ENCODE results near the gene LY6G6D.

LY6G6D gene

DNA sequence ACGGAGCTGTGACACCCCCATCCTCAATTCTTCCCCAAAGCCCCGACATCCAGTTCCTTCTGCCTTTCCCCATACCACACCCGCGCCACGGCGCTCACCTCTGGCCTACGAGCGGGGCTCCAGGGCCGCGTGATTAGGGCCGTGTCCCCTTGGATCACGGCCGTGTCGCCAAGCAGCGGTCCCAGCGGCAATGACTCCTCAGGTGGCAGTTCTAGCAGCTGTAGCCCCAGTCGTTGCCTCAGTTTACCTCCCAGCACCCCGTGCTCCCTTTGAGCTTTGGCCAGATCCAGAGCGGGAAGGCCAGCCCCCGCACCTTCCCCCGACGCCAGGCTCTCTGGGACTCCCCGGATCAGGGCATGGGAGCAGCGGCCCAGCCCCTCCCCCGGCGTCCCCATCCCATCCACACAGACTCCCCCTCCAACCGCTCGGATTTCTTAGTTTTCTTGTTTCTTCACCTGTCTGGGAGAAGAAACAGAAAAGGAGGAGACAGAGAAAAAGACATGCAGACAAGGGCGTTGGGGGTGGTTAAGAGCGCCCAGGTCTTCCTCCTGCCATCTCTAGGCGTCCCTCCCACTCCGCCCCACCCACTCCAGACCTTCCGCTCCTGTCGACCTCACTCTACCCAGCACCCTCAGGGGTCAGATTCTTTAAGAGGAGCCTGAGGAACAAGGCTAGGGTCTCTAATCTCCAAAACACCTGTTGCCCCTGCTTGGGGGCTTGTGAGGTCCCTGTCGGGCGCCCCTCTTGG is 13.8 kb downstream of the LY6G6D start, which contains the start of gene DDAH2:
TSS of gene DDAH2 (minus strand) at position 533 of the 748 bp plus-strand sequence. CDS start at position 395, 138 bp downstream.
- no peak for DNase-seq
- in situ Hi-C loops (cut with HindIII; ENCODE audit: low pct_ligation_motif_present, low pct_unique_long_range_greater_than_20kb, low sequenced_read_pairs) = no loop called here

DNA sequence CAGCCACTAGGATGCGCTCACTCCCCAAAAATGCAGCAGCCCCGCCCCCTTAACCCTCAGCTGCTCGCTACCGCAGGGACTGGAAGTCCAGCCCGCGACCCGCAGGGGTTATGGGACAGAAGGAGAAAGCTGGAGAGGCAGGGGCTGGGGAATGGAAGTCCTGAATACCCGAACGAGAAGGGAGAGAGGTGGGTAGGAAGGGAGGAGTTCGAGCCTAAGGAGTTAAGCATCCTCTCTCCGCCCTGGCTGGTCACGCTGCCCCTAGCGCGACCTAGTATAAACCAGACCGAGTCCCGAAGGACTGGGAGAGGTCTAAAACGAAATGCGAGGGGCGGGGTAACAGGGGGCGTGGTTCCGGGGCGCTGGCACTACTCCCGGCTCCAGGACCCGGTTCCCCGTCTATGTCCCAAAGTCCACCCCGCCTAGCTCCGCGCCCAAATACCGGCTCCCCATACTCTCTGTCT is 14.4 kb downstream of the LY6G6D start:
- DNase-seq = peak; percentile 85
- in situ Hi-C loops (cut with HindIII; ENCODE audit: low pct_ligation_motif_present, low pct_unique_long_range_greater_than_20kb, low sequenced_read_pairs) = no loop called here

DNA sequence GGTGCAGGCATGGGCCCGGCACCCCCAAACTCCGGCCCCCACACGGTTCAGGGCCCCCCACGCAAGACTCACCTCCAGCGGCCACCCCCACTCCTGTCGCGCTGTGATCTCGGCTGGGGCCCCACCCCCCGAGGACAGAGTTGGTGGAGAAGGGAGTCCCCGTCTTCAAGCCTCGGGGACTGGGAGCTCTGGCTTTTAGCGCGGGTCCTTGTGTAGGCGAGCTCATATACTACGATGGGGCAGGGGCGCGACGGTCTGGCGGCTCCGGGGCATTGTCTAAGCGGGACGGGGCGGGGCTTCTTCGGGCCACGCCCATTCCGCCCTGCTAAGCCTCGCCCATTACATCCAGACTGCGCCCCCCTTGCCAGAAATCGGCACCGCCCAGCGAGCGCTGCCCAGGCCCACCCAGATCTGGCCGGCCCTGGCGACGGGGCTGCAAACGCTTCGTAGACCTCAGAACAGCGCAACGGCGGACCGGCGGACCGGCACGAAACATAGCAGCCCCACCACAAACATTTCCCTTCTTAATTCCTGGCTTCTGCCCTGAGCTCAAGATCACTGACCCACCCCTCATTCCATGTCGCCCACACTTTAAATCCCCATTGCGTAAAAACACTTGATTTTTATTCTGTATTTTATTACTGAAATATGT is 15.0 kb downstream of the LY6G6D start:
- DNase-seq = peak; percentile 79
- in situ Hi-C loops (cut with HindIII; ENCODE audit: low pct_ligation_motif_present, low pct_unique_long_range_greater_than_20kb, low sequenced_read_pairs) = no loop called here

DNA sequence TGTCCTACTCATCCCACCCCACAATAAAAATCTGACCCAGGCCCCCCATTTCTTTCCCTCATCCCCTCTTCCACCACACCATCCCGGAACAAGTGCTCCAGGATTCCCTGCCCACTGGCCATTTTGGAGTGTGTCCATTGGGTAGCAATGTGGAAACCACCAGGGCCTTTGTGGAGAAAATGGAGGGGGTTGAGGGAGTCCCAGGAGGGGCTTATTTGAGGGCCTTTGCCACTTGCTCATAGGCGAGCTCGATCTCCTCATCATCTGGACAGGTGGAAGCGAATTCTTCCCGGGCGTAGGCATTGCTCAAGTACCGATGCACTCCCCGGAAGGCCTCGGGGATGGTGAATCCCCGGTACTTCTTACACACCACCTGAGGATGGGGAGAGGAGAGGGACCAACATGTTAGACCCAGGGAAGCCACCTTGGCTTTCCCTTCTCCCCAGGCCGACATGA is 15.5 kb downstream of the LY6G6D start:
- in situ Hi-C loops (cut with HindIII; ENCODE audit: low pct_ligation_motif_present, low pct_unique_long_range_greater_than_20kb, low sequenced_read_pairs) = no loop called here
- DNase-seq = no peak

DNA sequence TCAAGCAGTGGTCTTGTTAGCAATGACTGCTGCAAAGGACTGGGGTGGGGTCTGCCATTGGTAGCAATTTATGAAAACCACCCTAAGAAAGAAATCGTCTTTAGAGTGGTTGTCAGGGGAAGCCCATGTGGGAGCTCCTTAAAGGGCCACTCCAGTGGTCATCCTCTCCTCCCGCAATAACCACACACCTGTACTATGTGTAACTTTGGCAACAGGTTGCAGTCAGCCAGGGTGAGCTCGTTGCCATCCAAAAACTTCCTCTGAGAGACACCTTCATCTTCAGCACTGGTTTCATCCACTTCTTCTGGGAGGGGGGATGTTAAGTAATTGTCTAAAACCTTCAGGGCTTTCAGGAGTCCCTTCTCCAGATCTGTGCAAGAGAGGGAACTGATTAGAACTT is 16.9 kb downstream of the LY6G6D start:
- no peak for DNase-seq
- in situ Hi-C loops (cut with HindIII; ENCODE audit: low pct_ligation_motif_present, low pct_unique_long_range_greater_than_20kb, low sequenced_read_pairs) = no loop called here

DNA sequence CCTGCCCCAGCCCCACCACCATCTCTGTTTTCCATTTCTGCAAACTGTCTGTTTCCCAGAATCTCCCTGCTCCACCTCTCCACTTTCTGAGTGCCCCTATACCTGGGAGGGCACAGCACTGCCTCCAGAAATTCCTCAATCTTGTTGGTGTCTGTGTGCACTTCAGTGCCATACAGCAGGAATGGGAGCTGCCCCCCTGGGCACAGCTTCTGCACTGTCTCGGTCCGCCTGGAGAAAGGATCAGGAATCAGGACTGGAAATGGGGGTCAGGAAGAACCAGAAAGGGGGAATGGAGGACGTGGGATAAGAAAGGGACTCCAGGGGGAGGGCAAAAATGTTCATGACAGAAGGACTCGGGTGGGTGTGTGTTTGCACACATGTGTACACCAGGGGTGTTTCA is 18.6 kb downstream of the LY6G6D start:
- no peak for DNase-seq
- in situ Hi-C loops (cut with HindIII; ENCODE audit: low pct_ligation_motif_present, low pct_unique_long_range_greater_than_20kb, low sequenced_read_pairs) = no loop called here

DNA sequence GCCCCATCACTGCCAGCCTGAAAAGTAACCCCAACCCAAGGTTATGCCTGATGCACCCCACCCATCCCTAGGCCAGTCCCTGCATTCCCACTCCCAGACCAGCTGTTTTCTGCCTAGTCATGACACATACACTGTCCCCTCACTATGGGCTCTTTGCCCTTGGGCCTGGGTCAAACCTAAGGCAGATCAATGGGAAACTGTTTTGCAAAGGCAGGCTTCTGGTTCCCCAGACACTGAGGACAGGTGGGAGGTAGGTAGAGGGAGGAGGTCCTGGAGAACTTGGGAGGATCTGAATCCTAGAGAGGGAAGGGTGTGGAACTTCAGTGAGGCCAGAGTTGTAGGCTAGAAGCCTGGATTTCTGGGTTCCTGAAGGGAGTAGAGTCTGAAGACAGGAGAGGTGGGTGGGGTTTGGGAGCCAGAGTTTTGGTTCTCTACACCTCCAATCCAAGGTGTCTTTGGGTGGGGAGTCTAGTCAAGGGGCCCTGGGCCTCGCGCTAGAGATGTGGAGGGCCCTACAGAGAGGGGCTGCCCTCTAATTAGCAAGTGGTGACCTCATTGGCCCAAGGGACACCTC is 19.2 kb downstream of the LY6G6D start:
- in situ Hi-C loops (cut with HindIII; ENCODE audit: low pct_ligation_motif_present, low pct_unique_long_range_greater_than_20kb, low sequenced_read_pairs) = no loop called here
- no peak for DNase-seq

DNA sequence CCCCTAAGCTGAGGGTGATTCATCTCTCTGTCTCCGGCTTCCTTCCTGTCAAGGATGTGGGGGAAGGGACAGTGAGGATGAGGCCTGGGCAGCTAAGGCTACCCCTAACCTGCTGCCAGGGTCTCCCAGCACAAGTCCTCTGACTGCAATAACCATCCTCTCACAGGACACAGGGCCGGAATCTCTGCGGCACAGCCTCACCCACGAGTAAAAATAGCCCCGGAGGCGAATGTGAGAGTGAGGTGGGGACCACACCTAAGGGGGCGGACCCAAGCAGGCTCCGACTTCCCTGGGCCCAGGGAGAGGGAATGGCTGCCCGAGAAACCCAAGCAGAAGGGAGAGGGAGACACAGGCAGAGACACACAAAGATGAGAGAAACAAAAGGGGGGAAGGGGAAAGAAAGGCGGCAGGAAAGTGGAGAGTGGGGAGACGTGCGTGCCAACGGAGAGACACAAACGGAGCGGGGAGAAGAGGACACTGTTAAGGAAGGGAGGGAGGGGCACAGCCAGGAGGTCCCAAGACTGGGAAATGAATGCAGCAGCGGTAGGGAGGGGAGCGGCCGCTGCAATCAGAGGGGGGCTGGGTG is 19.8 kb downstream of the LY6G6D start:
- in situ Hi-C loops (cut with HindIII; ENCODE audit: low pct_ligation_motif_present, low pct_unique_long_range_greater_than_20kb, low sequenced_read_pairs) = no loop called here
- peak; percentile 56 for DNase-seq

DNA sequence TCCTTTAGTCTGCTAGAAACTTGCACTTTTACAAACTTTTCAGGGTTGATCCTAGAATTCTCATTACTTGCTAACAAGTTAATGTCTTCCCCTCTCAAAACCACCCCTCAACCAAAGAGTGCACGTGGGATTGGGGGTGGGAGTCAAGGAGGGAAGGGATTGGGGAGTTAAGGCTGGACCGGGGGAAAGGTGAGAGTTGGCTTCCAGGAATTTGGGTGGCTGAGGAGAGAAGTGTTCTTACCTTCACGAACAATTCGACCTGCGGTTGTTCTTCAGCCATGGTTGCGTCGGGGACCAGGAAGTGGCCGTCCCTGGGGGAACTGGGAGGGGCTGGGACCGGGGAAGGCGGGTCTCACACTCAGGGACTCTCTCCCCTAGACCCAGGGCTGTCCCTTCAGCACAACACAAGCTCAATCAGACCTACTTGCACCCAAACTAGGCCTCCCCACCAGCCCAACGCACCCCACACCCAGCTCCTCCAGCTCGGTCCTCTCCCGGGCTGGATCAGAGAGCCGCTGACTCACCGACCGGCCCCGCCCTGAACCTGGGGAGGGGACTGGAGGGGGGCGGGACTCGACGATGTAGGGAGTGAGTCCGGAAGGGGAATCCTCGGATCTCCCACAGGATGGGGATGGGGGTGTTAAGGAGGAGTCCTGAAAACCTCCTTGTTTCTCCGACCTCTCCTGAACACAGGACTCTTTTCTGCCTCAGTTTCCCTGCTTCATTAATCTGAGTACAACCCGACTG is 21.0 kb downstream of the LY6G6D start, which contains the start of gene CLIC1:
TSS of gene CLIC1 (minus strand) at position 510 of the 747 bp plus-strand sequence. CDS start at position 280, 230 bp downstream.
- in situ Hi-C loops (cut with HindIII; ENCODE audit: low pct_ligation_motif_present, low pct_unique_long_range_greater_than_20kb, low sequenced_read_pairs) = no loop called here
- peak; percentile 81 for DNase-seq

DNA sequence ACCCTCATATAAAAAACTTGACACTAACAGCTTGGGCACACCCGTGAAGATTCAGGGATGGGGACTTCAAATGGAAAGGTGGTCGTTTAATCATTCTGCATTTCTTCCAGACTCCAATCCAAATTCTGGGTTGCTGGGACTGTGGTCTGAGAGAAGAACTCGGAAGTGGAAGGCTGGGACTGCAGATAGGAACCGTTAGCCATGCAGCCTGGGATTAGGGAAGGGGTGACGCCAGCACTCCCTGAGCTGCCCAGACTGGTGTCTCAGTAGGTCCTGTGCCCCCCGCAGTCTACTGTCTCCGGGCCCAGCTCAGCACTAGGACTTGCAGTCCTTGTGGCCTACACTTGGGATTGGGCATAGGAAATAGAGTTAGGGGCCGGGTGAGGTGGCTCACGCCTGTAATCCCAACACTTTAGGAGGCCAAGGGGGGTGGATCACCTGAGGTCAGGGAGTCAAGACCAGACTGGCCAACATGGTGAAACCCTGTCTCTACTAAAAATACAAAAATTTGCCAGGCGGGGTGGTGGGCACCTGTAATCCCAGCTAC is 21.7 kb downstream of the LY6G6D start:
- no peak for DNase-seq
- in situ Hi-C loops (cut with HindIII; ENCODE audit: low pct_ligation_motif_present, low pct_unique_long_range_greater_than_20kb, low sequenced_read_pairs) = no loop called here

DNA sequence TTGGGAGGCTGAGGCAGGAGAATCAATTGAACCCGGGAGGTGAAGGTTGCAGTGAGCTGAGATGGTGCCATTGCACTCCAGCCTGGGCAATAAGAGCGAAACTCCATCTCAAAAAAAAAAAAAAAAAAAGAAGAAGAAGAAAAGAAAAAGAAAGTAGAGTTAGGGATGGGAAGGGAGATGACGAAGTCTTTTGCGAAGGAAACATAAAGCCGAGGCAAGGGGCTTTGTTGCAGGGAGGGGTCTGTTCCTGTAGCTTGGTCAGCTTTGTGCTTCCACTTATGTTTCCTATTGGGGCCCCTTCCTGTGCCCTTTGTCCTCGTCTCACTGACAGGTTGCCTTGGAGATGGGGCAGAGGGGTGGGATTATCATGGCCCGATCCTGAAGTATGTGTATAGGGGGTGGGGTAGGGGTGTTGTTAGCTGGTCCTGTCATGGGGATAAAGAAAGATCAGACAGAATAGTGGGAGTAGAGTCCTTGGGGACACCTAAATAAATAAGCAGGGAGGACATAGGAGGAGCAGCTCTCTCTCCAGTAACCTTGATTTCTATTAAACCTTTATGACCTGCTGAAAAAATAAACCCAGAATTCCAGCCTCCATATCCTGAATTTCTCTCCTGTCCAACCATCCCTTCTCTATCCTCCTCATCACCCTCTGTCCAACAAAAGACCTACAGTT is 22.3 kb downstream of the LY6G6D start:
- DNase-seq = no peak
- in situ Hi-C loops (cut with HindIII; ENCODE audit: low pct_ligation_motif_present, low pct_unique_long_range_greater_than_20kb, low sequenced_read_pairs) = no loop called here

DNA sequence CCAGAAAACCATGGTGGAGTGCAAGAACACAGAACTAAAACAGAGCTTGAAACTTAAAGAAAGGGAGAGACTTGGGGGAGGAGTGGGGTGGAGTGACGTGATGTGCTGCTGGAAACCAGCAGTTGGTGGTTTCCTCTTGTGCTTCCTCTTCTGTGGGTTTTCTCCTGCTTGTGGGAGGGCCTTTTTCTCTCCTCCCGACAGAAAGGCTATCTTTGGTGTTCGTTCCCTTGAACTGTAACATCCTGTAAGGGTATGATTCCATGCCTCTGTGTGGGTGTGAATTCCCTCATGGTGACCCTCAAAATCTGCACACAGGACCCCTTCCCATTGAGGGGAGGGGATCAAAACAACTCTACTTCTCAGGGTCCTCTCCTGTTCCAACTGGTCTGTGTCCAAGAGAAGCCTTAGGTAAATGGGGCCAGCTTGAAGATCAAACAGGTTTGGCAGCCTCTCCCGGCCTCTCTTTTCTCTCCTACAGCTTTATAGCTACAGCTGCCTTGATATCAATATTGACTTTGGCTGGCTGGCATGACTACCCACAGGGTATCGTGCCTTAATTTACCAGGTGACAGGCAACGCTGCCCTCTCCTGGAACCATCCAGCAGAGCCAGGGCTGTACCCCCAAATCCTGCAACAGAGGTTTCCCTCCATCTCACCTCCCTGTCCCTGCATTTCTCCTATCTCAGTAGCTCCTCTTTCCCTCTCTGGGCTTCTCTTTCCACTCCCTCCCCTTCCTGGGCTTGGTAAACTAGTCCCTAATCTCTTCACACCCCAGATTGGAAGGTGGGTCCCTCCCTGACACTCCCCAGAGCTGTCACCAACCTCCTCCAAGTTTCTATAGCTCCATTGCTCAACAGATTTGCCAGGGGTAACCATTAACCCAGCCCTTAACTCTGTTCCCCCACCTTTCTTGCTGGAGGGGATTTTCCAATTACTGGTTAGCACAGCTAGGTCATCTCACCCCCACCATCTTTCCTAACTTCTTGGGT is 23.1 kb downstream of the LY6G6D start:
- DNase-seq = peak; percentile 79
- in situ Hi-C loops (cut with HindIII; ENCODE audit: low pct_ligation_motif_present, low pct_unique_long_range_greater_than_20kb, low sequenced_read_pairs) = no loop called here

DNA sequence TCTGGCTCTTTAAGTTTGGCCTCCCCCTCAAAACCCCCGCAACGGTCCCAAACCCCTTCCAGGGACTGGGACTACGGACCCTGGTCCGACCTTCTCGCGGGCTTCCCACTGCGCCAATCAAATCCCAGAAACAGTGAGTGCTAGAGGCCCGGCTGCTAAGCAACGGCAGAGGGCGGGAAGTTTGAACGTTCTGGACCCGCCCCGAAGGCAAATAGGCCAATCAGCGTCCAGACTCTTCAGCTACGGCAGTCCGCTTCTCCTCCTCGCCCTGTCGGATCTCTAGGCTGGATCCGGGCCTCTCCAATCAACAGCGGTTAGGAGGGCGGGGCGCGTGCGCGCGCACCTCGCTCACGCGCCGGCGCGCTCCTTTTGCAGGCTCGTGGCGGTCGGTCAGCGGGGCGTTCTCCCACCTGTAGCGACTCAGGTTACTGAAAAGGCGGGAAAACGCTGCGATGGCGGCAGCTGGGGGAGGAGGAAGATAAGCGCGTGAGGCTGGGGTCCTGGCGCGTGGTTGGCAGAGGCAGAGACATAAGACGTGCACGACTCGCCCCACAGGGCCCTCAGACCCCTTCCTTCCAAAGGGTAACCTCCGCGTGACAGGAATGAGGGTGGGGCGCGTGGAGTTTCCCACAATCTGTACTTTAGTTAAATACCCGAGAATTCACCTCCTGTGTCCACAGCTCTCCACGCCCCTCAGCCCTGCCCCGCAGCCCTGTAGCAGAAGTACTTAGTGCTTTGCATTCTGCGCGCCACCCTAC is 24.7 kb downstream of the LY6G6D start, which contains the start of gene MSH5:
TSS of gene MSH5 (plus strand) at position 367 of the 758 bp plus-strand sequence. CDS start 462 bp downstream, outside the sequence.
- in situ Hi-C loops (cut with HindIII; ENCODE audit: low pct_ligation_motif_present, low pct_unique_long_range_greater_than_20kb, low sequenced_read_pairs) = no loop called here
- peak; percentile 99 for DNase-seq

DNA sequence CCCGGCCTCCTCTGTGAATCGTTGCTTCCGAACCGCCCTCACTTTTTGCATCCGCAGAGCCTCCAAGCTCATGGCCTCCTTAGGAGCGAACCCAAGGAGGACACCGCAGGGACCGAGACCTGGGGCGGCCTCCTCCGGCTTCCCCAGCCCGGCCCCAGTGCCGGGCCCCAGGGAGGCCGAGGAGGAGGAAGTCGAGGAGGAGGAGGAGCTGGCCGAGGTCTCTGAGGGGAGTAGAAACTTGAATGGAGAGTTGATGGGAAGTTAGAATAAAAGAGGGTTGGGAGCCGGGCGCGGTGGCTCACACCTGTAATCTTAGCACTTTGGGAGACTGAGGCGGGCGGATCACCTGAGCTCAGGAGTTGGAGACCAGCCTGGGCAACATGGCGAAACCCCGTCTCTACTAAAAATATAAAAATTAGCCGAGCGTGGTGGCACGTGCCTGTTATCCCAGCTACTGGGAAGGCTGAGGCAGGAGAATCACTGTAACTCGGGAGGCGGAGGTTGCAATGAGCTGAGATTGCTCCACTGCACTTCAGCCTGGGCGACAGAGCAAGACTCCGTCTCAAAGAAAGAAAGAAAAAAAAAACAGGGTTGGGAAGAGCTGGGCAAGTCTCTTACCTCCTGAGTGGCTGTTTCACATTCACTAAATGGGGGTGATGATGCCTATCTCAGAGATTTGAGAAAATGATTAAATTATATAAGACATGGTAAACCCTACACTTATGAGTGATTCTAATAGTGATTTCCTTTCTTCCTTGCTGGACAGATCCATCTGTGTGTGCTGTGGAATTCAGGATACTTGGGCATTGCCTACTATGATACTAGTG is 25.5 kb downstream of the LY6G6D start:
- DNase-seq = no peak
- in situ Hi-C loops (cut with HindIII; ENCODE audit: low pct_ligation_motif_present, low pct_unique_long_range_greater_than_20kb, low sequenced_read_pairs) = no loop called here

DNA sequence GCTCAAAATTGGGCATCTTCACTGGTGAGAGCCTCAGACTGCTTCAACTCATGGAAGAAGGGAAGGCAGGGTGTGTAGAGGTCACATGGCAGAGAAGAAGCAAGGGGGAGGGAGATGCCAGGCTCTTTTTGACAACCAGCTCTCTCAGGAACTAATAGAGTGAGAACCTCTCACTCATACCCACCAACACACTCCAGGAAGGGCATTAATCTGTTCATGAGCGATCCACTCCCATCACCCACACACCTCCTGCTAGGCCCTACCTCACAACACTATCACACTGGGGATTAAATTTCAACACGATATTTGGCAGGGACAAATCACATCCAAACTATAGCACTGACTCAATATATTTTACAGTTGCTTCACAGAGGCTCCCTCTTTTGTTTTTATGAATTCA is 26.7 kb downstream of the LY6G6D start:
- in situ Hi-C loops (cut with HindIII; ENCODE audit: low pct_ligation_motif_present, low pct_unique_long_range_greater_than_20kb, low sequenced_read_pairs) = no loop called here
- DNase-seq = no peak
